Fibroblast of the aortic adventitia (primary cell): ENCODE measurements around the gene PEAK3. TPM values are rescaled to one million over a fixed set of nuclear protein-coding genes. Genes with fewer than 3 reads are reported as not detected.
"Not testable (repeated sequence)": the region's sequence is repeated elsewhere in the genome, so short reads cannot be mapped to it uniquely, and the experiment has no call there.

Source experiments
- DNase-seq: peaks from one replicate; pipeline ENCODE4 v3.0.0-alpha.2; 2010; ENCODE audit warnings: low read depth
- H3K4me3 ChIP-seq: 2 replicates; pipeline ENCODE4 v1.5.1; 2011; ENCODE audit warnings: low read depth, mild to moderate bottlenecking, control low read depth, low read length, moderate library complexity
- total RNA-seq: library from RNA; depleted of rRNA; stranded (reverse); fragments of >200 nt; gene quantifications from 2 replicates; pipeline ENCODE4 v1.2.3, GENCODE V29; 2012; ENCODE audit warnings: low replicate concordance
- TF ChIP-seq, protein P1 (sequence below): IDR thresholded peaks from 2 replicates; pipeline ENCODE4 v1.5.1; 2011; ENCODE audit warnings: mild to moderate bottlenecking, low read length, control low read depth, inconsistent platforms; ENCODE audit not compliant: insufficient read depth

The PEAK3 gene
- total RNA-seq, 1 donor, result not detected

DNA sequence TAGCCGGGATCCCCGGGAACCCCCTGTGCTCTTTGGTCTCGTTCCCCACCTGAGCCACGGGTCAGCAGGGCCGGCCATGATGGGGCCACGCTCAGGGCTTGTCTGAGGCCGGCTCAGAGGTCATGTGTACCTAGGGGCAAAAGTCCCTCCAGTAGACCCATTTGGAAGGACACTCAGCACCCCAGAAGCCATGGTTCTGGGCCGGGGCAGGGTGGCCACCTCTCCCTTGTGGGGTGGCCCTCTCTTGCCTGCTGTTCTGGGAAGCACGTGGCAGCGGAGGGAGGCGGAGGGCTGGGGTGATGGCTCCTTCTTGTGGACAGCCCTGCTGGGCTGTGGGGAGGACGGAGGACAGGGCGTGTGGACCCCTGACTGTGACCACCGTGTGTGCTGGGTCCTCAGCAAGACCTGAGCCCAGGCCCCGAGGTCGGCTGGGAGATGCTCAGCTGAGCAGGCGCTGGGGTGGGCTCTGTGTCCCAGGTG lies 6.4 kb upstream of the PEAK3 start:
- TF ChIP-seq, protein P1, sequence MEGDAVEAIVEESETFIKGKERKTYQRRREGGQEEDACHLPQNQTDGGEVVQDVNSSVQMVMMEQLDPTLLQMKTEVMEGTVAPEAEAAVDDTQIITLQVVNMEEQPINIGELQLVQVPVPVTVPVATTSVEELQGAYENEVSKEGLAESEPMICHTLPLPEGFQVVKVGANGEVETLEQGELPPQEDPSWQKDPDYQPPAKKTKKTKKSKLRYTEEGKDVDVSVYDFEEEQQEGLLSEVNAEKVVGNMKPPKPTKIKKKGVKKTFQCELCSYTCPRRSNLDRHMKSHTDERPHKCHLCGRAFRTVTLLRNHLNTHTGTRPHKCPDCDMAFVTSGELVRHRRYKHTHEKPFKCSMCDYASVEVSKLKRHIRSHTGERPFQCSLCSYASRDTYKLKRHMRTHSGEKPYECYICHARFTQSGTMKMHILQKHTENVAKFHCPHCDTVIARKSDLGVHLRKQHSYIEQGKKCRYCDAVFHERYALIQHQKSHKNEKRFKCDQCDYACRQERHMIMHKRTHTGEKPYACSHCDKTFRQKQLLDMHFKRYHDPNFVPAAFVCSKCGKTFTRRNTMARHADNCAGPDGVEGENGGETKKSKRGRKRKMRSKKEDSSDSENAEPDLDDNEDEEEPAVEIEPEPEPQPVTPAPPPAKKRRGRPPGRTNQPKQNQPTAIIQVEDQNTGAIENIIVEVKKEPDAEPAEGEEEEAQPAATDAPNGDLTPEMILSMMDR, result no peak
- H3K4me3 ChIP-seq, result no peak overlapping the region
- no peak for DNase-seq

DNA sequence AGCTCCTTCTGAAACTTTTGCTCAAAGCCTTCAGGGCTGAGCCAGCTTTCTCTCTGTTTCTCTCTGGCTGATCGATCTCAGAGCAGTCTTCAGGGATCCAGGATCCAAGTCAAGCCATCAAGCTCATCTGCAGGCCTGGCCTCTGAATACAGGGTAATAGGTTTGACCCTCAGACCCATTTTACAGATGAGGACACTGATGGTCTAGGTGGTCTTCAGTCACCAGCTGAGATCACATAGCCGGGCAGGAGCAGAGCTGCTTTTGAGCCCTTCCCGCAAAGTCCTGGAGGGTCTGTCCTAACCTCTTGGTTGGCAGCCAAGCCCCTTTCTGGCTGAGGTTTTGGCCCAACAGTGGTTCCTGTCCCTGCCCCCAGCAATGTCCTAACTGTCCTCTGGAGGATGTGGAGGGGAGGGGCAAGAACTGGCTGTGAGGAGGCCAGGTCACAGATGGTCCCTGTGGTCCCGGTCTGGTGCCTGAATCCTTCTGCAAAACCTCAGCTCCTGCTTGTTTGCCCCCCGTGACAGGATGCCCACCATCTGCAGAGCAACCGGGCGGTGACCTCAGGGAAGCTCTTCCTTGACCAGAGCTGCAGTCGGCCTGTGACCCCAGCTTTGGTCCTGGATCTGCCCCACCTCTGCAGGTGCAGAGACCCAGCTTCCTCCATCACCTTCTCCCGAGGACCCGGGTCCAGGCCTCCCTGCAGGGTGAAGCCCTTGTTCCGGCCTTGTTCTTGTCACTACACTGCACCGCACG lies 5.8 kb upstream of the PEAK3 start:
- no peak overlapping the region for H3K4me3 ChIP-seq
- TF ChIP-seq, protein P1, result no peak
- DNase-seq, result no peak

DNA sequence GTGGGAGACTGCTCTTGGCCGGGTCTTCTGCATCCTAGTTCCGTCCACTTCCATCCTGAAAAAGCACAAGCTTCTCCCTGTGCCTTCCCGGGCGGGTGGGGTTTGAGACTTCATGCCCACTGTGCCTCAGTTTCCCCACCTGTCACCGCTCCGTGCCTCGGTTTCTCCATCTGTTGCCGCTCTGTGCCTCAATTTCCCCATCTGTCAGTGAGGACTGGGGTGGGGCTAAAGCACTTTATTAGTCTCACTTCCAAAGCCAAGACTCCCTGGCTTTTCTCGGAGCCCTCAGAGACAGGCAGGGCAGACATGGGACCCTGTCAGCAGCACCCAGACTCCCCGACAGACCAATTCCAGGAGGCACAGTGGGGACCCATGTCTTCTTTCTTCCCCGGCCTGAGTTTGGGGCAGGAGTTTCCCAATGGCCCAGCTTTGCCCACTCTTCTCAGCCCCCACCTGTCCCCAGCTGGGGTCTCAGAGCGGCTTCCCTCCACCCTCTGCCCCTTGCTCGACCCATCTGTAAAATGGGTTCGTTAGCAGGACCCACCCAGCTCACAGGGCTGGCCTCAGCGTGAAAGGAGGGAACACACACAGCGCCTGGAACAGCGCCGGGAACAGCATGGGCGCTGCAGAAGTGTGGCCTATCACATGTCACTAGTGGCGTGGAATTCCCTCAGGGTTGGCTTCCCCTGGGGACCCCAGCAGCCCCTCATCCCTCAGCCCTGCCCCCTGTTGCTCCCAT lies 4.6 kb upstream of the PEAK3 start:
- no peak overlapping the region for H3K4me3 ChIP-seq
- no peak for DNase-seq
- TF ChIP-seq, protein P1, result no peak

DNA sequence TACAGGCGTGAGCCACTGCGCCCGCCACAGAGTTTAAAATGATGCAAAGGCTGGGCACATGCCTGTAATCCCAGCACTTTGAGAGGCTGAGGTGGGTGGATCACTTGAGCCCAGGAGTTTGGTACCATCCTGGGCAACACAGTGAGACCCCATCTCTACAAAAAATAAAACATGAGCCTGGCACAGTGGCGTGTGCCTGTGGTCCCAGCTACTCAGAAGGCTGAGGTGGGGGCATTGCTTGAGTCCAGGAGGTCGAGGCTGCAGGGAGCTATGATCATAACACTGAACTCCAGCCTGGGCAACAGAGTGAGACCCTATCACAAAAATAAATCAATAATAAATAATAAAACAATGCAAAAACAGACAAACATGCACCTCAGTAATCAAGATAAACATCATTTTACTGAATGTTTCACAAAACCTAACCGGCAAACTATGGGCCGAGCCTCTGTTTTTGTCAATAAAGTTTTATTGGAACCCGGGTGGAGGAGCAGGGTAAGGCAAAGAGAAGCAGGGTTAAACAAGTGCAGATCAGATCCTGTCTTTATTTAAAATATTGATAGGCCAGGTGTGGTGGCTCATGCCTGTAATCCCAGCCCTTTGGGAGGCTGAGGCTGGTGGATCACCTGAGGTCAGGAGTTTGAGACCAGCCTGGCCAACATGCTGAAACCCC lies 2.0 kb upstream of the PEAK3 start:
- DNase-seq, result no peak
- TF ChIP-seq, protein P1, result no peak

DNA sequence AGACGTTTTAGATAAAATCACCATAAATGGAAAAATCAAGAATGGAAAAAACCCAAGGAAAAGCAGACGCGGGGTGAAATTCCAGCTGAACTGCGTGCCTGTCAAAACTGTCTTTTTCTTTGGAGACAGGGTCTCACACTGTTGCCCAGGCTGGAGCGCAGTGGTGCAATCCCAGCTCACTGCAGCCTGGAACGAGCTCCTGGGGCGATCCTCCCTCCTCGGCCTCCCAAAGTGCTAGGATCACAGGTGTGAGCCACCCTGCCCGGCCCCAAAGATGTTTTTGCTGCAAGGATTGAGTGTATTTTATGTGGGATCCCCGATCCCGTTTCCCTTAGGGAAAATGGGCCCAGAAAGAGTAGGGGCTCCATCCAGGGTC lies 875 bp upstream of the PEAK3 start:
- H3K4me3 ChIP-seq, result no peak overlapping the region
- no peak for DNase-seq
- TF ChIP-seq, protein P1, result no peak

More for the DNA sequence above, 2.0 kb upstream of the PEAK3 start:
- H3K4me3 ChIP-seq, result no peak overlapping the region

DNA sequence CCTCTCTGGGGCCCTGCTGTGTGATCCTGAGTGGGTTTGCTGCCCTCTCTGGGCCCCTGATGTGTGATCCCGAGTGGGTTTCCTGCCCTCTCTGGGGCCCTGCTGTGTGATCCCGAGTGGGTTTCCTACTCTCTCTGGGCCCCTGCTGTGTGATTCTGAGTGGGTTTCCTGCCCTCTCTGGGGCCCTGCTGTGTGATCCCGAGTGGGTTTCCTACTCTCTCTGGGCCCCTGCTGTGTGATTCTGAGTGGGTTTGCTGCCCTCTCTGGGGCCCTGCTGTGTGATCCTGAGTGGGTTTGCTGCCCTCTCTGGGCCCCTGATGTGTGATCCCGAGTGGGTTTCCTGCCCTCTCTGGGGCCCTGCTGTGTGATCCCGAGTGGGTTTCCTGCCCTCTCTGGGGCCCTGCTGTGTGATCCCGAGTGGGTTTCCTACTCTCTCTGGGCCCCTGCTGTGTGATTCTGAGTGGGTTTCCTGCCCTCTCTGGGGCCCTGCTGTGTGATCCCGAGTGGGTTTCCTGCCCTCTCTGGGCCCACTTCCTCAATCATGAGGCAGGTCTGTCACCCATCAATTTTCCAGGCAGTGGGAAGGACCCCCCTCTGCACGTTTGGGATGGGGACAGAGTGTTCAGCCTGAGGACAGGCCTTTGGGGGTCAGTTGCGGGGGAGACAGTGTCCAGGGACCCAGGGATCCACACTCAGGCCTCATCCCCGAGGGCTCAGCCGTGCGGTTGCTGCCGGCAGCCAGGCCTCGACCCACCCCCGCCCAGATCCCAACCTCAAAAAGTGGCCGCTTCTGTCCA lies 512 bp downstream of the PEAK3 start:
- not testable (repeated sequence) for DNase-seq, H3K4me3 ChIP-seq
